GOT3 (cell line): ENCODE data around the gene AGBL2.
"Not testable (repeated sequence)": the region's sequence is repeated elsewhere in the genome, so short reads cannot be mapped to it uniquely, and the experiment has no call there.

ENCODE experiments used
- DNase-seq: peaks from one replicate; lab custom pipeline; 2025; ENCODE audit warnings: mixed read lengths; lab: John Stamatoyannopoulos, UW

Gene AGBL2

DNA sequence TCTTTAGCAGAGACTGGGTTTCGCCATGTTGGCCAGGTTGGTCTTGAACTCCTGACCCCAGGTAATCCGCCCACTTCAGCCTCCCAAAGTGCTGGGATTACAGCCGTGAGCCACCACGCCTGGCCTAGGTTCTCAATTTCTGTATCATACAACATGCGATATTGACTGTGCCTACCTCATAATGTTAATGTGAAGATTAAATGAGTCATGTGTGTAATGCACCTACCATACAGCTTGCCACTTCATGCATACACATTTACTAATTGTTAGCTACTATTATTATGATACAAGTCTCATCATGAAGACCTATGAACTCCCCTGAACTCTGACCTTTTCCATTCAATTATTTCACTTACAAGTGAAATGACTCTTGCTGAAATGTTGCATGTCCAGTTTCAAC is 25.7 kb downstream of the AGBL2 start:
- DNase-seq, result no peak

- DNase-seq, result no peak
These were observed 26.2 kb downstream of the AGBL2 start for GRCh38 chr11:47688991-47689390.

- no peak for DNase-seq
These were observed 27.1 kb downstream of the AGBL2 start for GRCh38 chr11:47688111-47688510.

DNA sequence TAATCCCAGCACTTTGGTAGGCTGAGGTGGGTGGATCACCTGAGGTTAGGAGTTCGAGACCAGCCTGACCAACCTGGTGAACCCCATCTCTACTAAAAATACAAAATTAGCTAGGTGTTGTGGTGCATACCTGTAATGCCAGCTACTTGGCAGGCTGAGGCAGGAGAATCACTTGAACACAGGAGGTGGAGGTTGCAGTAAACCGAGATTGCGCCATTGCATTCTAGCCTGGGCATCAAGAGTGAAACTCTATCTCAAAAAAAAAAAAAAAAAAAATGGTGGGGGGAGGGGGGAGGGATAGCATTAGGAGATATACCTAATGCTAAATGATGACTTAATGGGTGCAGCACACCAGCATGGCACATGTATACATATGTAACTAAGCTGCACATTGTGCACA is 28.5 kb downstream of the AGBL2 start:
- DNase-seq, result not testable (repeated sequence)

DNA sequence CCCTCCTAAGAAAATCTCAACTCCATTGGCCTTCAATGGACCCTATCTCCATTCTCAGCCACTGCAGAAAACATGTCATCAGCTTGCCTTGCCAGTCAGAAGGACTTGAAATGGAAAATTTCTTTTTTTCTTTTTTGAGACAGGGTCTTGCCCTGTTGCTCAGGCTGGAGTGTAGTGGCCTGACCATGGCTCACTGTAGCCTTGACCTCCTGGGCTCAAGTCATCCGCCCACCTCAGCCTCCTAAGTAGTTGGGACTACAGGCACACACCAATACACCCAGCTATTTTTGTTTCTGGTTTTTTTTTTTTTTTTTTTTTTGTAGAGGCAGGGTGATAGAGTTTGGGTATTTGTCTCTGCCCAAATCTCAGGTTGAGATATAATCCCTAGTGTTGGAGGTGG is 29.0 kb downstream of the AGBL2 start:
- no peak for DNase-seq

DNA sequence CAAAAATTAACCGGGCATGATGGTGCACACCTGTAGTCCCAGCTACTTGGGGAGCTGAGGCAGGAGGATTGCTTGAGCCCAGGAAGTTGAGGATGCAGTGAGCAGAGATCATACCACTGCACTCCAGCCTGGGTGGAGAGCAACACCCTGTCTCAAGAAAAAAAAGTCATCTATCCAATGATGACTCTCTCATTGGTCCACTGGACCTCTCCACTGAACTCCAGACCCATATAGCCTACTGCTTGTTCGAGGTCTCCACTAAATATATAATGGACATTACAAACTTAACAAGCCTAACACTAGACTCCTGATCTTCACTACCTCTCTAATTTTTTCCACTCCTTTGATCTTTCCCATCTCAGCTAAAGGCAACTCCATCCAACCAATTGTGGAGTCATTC is 39.3 kb downstream of the AGBL2 start:
- no peak for DNase-seq

GRCh38 chr11:47672283-47672730 is 42.9 kb downstream of the AGBL2 start:
- DNase-seq, result no peak

GRCh38 chr11:47669856-47670255 is 45.3 kb downstream of the AGBL2 start:
- no peak for DNase-seq

DNA sequence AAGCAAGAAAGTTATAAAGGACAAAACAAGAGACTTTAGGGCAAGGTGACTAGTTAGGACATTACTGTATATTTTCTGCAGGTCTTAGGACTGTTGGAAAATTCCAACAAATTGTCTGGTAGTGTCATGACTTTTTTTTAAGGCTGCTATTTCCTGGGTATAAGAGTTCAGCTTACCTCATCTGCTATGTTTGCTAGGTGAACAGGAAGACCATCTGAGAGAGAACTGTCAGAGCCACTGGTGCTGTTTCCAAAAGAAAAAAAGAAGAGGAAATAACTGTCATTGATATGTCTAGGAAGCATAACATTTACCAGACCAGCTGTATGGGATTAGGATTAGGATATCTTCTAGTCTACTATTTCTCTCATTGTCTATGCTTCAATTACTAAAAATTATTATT is 46.5 kb downstream of the AGBL2 start:
- no peak for DNase-seq

DNA sequence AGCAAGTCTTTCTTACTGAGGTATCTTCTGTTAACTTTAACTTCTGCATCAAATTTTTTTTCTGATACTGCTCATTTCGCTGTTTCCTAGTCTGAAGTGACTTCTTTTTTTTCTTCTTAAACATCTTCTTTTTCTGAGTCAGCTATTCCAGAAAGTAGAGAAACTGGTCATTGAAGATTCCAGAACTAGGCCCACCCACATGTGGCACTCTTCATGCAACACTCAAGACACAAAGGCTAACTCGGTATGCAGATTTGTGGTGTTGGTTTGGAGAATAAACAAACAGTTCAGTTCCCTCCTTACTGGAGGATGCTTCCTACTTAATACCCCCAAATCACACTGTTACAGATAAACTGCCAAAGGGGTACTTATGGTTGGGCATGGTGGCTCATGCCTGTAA is 47.6 kb downstream of the AGBL2 start:
- DNase-seq, result no peak

DNA sequence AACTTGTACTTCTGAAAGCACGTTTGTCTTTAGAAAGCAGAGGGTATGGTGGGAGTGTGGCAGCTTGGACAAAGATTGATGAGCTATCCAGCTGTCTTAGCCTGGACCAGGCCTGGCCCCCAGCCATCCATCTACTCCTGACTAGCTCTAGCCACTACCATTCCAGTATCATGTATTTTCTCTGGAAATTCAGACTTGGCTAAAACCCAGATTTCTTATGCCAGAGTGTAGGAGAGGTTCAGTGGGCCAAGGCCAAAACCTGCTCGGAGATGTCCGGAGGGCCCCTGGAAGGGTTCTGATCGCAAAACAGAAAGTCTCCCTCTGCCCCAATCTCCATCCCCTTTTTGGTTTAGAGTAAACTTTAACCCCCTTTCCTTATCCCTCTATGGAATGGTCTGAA is 48.0 kb downstream of the AGBL2 start:
- no peak for DNase-seq

DNA sequence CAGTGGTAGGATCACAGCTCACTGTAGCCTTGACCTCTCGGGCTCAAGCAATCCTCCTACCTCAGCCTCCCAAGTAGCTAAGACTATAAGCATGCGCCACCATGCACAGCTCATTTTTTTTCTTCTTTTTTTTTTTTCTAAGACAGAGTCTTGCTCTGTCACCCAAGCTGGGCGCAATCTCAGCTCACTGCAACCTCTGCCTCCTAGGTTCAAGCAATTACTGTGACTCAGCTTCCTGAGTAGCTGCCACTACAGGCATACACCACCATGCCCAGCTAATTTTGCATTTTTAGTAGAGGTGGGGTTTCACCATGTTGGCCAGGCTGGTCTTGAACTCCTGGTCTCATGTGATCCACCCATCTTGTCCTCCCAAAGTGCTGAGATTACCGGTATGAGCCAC is 50.2 kb downstream of the AGBL2 start:
- not testable (repeated sequence) for DNase-seq

DNA sequence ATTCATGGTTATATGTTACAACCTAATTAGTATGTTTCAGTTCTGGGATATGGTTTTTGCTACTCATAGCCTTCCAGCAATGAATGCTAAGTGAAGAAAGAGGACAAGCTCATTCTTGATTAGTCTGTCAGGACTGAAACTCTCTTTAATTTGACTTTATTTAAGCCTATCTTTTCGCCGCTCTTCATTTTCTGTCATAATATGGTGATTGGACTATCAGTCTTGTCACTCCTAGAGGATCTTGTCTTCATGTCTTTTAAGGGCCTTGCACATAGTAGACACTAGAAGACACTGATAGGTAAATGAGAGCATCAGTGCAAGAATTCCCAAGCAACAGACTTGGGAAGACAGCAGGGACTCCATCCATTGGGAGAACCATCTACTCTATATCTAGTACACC is 53.9 kb downstream of the AGBL2 start:
- DNase-seq, result no peak

DNA sequence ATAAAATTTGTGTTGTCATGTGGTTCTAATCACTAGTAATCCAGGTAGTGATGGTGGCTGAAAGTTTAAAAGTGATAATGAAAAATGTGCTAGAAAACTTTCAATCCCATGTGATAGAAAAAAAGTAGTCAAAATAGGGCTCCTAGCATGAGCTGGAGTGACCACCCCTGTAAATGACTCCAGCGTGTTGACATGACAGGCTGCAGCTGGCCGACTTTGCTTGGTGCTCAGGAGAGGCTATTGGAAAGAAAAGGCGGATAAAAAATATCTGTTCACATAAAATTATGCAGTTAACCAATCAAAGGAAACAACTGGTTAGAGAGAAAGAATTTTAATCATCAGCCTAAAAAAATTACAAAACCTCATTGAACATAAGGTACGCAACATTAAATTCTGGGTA is 55.9 kb downstream of the AGBL2 start:
- DNase-seq, result no peak

DNA sequence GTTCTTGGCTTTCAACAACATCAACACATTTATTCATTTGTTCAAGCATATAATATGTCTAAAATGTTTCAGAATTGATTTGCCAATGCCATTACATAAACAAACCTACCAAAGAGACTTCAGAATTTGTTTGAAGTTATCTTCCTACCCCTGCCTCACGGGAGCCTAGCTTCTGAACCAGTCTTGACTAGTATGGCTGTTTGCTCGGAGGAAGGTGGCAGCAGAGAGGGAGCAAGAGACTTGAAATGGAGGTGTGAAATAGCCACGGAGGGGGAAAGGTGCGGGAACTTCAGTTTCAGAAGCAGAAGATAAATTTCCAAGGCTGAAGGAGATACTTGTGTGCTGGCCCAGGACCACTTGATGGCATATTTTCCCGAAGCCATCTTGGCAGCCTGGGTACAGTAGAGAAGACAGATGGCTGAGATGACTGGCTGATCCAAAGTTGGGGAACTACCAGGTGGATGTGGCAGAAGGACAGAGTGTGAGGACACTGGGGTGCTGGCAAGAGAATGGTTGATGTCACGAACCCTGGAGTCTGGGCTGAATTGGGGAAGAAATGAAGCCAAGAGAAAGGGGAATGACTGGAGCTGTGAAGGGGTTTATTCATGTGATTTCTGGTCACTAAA is 58.8 kb downstream of the AGBL2 start:
- DNase-seq, result no peak

DNA sequence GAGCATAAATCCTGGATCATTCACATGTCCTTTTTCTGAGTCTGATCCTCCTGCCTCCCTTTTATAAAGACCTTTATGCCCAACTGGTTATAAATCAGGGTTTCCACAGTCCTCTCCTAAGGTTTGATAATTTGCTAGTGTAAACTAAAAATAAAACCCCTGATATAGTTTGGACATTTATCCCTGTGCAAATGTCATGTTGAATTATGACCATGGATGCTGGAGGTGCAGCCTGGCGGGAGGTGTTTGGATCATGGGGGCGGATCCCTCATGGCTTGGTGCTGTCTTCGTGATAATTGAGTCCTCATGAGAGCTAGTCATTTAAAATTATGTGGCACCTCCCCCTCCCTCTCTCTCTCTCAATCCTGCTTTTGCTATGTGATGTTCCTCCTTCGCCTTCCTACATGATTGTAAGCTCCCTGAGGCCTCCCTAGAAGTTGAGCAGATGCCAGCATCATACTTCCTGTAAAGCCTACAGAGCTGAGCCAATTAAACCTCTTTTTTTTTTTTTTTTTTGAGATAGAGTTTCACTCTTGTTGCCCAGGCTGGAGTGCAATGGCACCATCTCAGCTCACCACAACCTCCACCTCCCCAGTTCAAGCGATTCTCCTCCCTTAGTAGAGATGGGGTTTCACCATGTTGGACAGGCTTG is 63.2 kb downstream of the AGBL2 start:
- no peak for DNase-seq

GRCh38 chr11:47649276-47649675 is 65.9 kb downstream of the AGBL2 start:
- DNase-seq, result no peak

- no peak for DNase-seq
These were observed 69.2 kb downstream of the AGBL2 start for GRCh38 chr11:47646019-47646418.

DNA sequence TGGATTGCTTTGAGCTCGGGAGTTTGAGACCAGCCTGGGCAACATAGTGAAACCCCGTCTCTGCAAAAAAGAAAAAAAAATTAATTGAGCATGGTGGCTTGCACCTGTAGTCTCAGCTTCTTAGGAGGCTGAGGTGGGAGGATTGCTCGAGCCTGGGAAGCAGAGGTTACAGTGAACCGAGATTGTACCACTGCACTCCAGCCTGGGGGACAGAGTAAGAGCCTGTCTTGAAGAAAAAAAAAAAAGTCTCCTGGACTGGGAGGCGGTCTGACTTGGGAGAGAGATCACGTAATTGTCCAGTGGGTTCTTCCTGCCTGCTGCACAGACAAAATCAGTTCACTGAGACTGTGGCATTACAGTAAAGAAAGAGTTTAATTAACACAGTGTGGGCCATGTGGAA is 69.7 kb downstream of the AGBL2 start:
- no peak for DNase-seq

GRCh38 chr11:47642099-47642855 is 72.9 kb downstream of the AGBL2 start, which contains the start of gene MTCH2:
Gene MTCH2, minus strand, starts transcription at chr11:47642559. Its CDS starts 94 bp downstream, at chr11:47642465.
- DNase-seq, result peak; percentile 90

DNA sequence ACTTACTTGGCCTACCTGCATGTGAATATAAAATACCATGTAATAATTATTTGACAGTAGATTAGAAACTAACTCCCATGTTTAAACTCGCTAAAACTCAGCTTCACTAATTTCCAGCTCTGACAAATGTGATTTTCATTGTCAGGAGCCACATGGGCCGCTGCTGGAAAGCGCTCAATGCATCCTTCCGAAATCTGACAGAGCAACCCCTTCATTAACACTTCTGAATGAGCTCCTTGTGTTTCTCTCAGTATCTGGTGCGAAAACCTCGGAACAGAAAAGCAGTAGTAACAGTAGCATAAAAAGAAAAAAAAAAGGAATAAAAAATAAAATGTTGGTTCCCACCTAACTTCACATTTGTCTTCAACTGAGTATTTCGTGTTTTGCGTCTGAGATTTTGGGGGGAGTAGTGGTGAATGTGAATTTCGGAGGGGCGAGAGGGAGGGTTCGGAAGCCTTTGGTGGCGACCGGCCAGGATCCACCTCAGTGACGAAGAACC is 73.5 kb downstream of the AGBL2 start:
- no peak for DNase-seq

GRCh38 chr11:47640506-47640905 is 74.7 kb downstream of the AGBL2 start:
- DNase-seq, result not testable (repeated sequence)

DNA sequence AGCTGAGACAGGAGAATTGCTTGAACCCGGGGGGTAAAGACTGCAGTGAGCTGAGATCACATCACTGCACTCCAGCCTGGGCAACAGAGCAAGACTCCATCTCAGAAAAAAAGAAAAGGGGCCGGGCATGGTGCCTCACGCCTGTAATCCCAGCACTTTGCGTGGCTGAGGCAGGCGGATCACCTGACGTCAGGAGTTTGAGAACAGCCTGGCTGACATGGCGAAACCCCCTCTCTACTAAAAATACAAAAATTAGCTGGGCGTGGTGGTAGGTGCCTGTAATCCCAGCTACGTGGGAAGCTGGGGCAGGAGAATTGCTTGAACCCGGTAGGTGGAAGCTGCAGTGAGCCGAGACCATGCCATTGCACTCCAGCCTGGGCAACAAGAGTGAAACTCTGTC is 78.8 kb downstream of the AGBL2 start:
- DNase-seq, result not testable (repeated sequence)
